ENCODE measurements around the gene HGD. TPM values are rescaled to one million over a fixed set of nuclear protein-coding genes. Genes with fewer than 3 reads are reported as not detected.

HGD gene
- total and polyA plus RNA-seq, 10 of the 15 experiments (the other 5 are each of a cell fraction or from before 2014, with no cell fraction given), result 0.18 to 0.81 (median 0.40) TPM; not detected in 6

GRCh38 chr3:120661106-120661905, 20.7 kb downstream of the HGD start (continued):
- TF ChIP-seq E2F8 (IDR thresholded peaks at IDR 0.05; ENCODE audit: low read depth, partially characterized antibody), result no peak
- no peak for TF ChIP-seq ATF7 (IDR thresholded peaks at IDR 0.05; ENCODE audit: low read depth)

GRCh38 chr3:120659834-120660233, 22.2 kb downstream of the HGD start:
- Histone ChIP-seq H4K20me1 (ENCODE audit: control insufficient read depth, insufficient read depth) (no peaks in the 10 kb centered on the region), H3K36me3 (ENCODE audit: control insufficient read depth in 2 of 2, insufficient read depth in 2 of 2, low read length in 1 of 2) (no peaks in the 10 kb centered on the region), H3K4me1 (ENCODE audit: control insufficient read depth, insufficient read depth, low read length) (no peaks in the 10 kb centered on the region), H3K4me2 (ENCODE audit: control insufficient read depth, insufficient read depth) (no peak overlapping the region), H2AFZ (ENCODE audit: control insufficient read depth, low read depth, low read length) (no peak overlapping the region), H3K9ac (ENCODE audit: control insufficient read depth, insufficient read depth, low read length) (no peak overlapping the region), H3K79me2 (ENCODE audit: control insufficient read depth, insufficient read depth, low read length) (no peaks in the 10 kb centered on the region), H3K27me3 (replicated peaks in 1 of 2; ENCODE audit: control insufficient read depth in 2 of 2, insufficient read depth in 2 of 2, low read length in 1 of 2) (no peaks in the 10 kb centered on the region), H3K9me3 (replicated peaks; ENCODE audit: control insufficient read depth, insufficient read depth, low read length) (no peaks in the 10 kb centered on the region; the same call in 2 of the 3 replicates), H3K4me3 (no peak overlapping the region), H3K27ac (ENCODE audit: control insufficient read depth, insufficient read depth) (no peak overlapping the region)
- POLR2A ChIA-PET, result no interaction called here
- CTCF ChIA-PET, result no interaction called here
- FAIRE-seq (no peak), DNase-seq (ENCODE audit: low read depth, low spot score) (no peak), ATAC-seq (no peak)
- SMC1A ChIA-PET (ENCODE audit: uncharacterized antibody, unreplicated experiment), result no interaction called here
- in situ Hi-C loops (cut with MboI), result loop anchor here (10.0 kb wide), 1 partner anchor 55 kb away; no protein-coding TSS in a partner anchor
- RAD21 ChIA-PET (ENCODE audit: unreplicated experiment), result no interaction called here
- intact Hi-C loops (cut with micrococcal nuclease; ENCODE audit: unreplicated experiment), result no loop called here
- no TSS peak for BruUV-seq (replicated peaks)
- WGBS (ENCODE audit: insufficient coverage, insufficient replicate concordance, low lambda C conversion rate, missing lambda C conversion rate), result 50% methylated on average over 2 of the region's 2 CpGs
- no peak for TF ChIP-seq TAF1 (IDR thresholded peaks at IDR 0.05; ENCODE audit: borderline replicate concordance, low read depth, low read length)
- no peak for TF ChIP-seq DPF2 (IDR thresholded peaks at IDR 0.05)
- no peak for TF ChIP-seq FOS (IDR thresholded peaks at IDR 0.05; ENCODE audit: borderline replicate concordance, extremely low read depth, insufficient read length)
- no peak for TF ChIP-seq CBX3 (IDR thresholded peaks at IDR 0.05; ENCODE audit: borderline replicate concordance, low read depth)
- no peak for TF ChIP-seq NR2C1 (IDR thresholded peaks at IDR 0.05)
- TF ChIP-seq JUND (IDR thresholded peaks at IDR 0.05; ENCODE audit: low read depth, low read length), result no peak
- TF ChIP-seq KLF5 (IDR thresholded peaks at IDR 0.05; ENCODE audit: partially characterized antibody), result no peak
- TF ChIP-seq IKZF1 (conservative IDR thresholded peaks at IDR 0.05), result no peak
- no peak for TF ChIP-seq ATF3 (IDR thresholded peaks at IDR 0.05; ENCODE audit: borderline replicate concordance, extremely low read depth, low read depth, low read length)
- TF ChIP-seq SREBF1 (IDR thresholded peaks at IDR 0.05; ENCODE audit: low read length), result no peak
- TF ChIP-seq USF2 (IDR thresholded peaks at IDR 0.05; ENCODE audit: borderline replicate concordance, low read depth, low read length), result no peak
- TF ChIP-seq NFXL1 (IDR thresholded peaks at IDR 0.05; ENCODE audit: borderline replicate concordance), result no peak
- no peak for TF ChIP-seq PRDM15 (CRISPR knock-in tag; IDR thresholded peaks at IDR 0.05)

Measured in GM12878 (cell line).